NCI-H2081 treated with DMSO at 0.1 percent for 48 hours (cell line): Measurements from ENCODE around the gene MITD1.
"Not testable (repeated sequence)": the region's sequence is repeated elsewhere in the genome, so short reads cannot be mapped to it uniquely, and the experiment has no call there.

Source experiments
- DNase-seq: peaks from one replicate; lab custom pipeline; 2025; lab: John Stamatoyannopoulos, UW

MITD1 gene

DNA sequence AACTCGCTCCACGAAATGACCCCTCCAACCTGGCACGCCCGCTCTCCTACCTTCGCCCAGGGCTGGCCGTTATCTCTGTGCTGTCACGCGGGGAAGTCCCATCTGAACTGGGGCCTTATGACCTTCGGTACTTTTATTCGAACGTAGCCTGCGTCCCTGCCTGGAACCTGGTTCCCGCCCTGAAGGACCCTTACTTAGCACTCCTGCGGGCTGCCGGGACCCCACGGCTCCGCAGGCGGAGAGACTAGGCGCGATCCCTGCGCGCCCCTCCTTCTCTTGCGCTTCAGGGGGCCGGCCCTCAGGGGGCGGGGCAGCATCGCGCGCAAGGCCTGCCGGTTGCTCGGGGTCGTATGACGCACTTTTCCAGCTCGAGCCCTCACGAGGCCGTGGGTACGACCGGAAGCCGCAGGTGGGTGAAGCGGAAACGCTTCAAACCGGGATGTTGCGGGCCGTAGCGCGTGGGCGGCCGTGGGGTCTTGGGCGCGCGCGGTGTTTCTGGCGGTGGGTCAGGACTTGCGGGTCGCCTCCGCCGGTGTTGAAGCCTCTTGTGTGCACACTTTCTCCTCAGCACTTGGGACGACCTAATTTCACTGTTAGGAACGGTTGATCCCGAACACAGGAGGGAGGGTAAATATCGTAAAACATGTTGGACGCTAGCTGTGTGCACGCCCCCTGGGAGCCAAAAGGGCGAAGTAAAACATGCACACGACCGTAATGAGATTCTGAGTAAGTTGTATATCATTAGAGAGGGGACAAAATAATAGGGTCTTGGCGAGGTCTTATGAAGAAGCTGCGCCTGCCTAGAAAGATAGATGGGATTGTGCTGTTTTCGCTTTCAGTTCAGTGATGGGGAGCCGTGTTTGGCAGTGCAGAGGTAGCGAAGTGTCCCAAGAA, 26.0 kb downstream of the MITD1 start, which contains the start of the genes LIPT1 and TSGA10:
Gene LIPT1, plus strand, starts transcription at position 325 of the 894 bp plus-strand sequence. CDS start 6,991 bp downstream, outside the sequence.
Gene TSGA10, minus strand, starts transcription at position 300 of the 894 bp plus-strand sequence. CDS start 45,503 bp downstream, outside the sequence.
- DNase-seq, result peak; percentile 66

DNA sequence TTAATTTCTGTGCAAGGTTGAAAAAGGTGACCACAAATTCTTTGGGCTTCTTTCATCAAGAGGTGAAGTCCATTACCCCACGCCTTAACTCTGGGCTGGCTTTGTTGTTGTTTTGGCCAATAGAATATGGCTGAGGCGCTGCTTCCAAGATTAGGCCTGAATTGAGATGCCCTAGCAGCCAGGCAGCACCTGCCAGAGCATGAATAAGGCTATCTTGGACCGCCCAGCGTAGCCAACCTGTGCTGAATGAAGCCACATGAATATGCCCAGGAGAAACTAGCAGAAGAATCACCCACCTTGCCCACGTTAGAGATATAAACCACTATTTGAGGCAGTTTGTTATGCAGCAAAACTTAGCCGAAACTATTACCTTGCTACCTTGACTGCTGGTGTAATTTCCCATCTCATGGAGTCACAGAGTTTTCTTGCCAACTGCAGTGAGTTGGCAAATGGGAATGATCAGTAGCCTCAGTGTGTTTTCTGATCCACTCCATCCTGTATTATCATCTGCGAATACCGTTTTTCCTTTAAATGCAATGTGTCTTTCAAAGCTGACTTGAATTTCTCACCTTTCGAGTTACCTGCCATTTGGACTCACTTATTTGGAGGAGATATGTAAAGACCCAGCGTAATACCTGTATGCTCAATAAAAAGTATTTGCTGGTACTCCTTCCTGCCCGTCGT, 26.8 kb downstream of the MITD1 start:
- DNase-seq, result no peak

- no peak for DNase-seq
These were observed 28.5 kb downstream of the MITD1 start for GRCh38 chr2:99152199-99152895.

GRCh38 chr2:99150706-99151105, 30.2 kb downstream of the MITD1 start:
- DNase-seq, result no peak

GRCh38 chr2:99141110-99142108, 39.4 kb downstream of the MITD1 start, which contains the start of gene C2orf15:
C2orf15 (plus strand) TSS chr2:99141707; CDS start chr2:99150559, 8,852 bp downstream.
- DNase-seq, result peak; percentile 91

- no peak for DNase-seq
These were observed 40.1 kb downstream of the MITD1 start for GRCh38 chr2:99140860-99141109.

GRCh38 chr2:99140056-99140859, 40.6 kb downstream of the MITD1 start:
- no peak for DNase-seq

DNA sequence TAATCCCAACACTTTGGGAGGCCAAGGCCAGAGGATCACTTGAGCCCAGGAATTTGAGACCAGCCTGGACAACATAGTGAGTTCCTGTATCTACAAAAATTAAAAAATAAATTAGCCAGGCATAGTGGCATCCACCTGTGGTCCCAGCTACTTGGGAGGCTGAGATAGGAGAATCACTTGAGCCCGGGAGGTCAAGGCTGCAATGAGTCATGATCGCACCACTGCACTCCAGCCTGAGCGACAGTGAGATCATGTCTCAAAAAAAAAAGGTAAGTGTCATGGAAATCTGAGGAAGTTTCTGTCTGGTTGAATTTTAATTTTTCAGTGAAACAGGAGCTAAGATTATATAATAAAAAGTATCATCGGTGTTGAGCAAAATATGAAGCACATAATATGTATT, 41.9 kb downstream of the MITD1 start:
- DNase-seq, result no peak

- not testable (repeated sequence) for DNase-seq
These were observed 45.8 kb downstream of the MITD1 start for GRCh38 chr2:99135044-99135556.

- no peak for DNase-seq
These were observed 52.9 kb downstream of the MITD1 start for GRCh38 chr2:99127981-99128380.
